ENCODE results near the gene ANKRD60.

GRCh38 chr20:58224974-58225373 lies 3.5 kb downstream of the ANKRD60 start:
- TF ChIP-seq CTCF (IDR thresholded peaks at IDR 0.05; ENCODE audit: borderline replicate concordance, extremely low read depth, low read length, poor library complexity, severe bottlenecking) = no peak
- no peak for TF ChIP-seq EZH2 (IDR thresholded peaks at IDR 0.05; ENCODE audit: borderline replicate concordance, low read depth, low read length, severe bottlenecking)
